OCI-LY3 (cell line): ENCODE data around the gene TIMM44.

Source experiments
- CTCF ChIP-seq: fragments of 200-600, 300-600 bp; sonication (generic); IDR thresholded peaks from 2 replicates; pipeline ENCODE4 v1.5.1; 2014; ENCODE audit warnings: antibody characterized with exemption, low read length, low read depth
- EZH2phosphoT487 ChIP-seq: fragments of 200-600 bp; shearing (Covaris generic); IDR thresholded peaks from 2 replicates; pipeline ENCODE4 v1.6.1; 2018; ENCODE audit warnings: antibody characterized with exemption, mixed run types, low read depth

GRCh38 chr19:7914598-7915045 is 28.8 kb downstream of the TIMM44 start, which contains the start of gene TGFBR3L:
- TF ChIP-seq CTCF (no peak), EZH2phosphoT487 (no peak)
